Heart right ventricle (tissue), 16 donors: Measurements from ENCODE around the gene IL9. TPM values are rescaled to one million over a fixed set of nuclear protein-coding genes. Genes with fewer than 3 reads are reported as not detected.

Experiments used
- ATAC-seq, 8 donors: fragments of 200-7000 bp; cut with Tn5 transposase; one replicate each; pipeline ENCODE4 v1.9.1; 2020; ENCODE audit warnings: mild to moderate bottlenecking in 8 of 8, moderate library complexity in 8 of 8, moderate number of reproducible peaks in 1 of 8
- DNase-seq, 2 donors: peaks; one replicate each; pipeline ENCODE4 v3.0.0-alpha.2; 2020
- H3K27ac ChIP-seq, 10 donors: fragments of 200-600 bp; sonication (generic) in 2 of 10; one replicate each; pipeline versions ENCODE4 v1.5.0 to v1.8.0; 2020 to 2022; ENCODE audit warnings: mild to moderate bottlenecking in 3 of 10
- H3K27me3 ChIP-seq, 7 donors: fragments of 200-600 bp; one replicate each; pipeline ENCODE4 v1.8.0; 2021 to 2022; ENCODE audit warnings: mild to moderate bottlenecking in 2 of 7
- H3K36me3 ChIP-seq, 9 donors: fragments of 200-600 bp; sonication (generic) in 1 of 9; one replicate each; pipeline versions ENCODE4 v1.5.0 to v1.8.0; 2020 to 2022; ENCODE audit warnings: mild to moderate bottlenecking in 2 of 9
- H3K4me1 ChIP-seq, 9 donors: fragments of 200-600 bp; sonication (generic) in 1 of 9; one replicate each; pipeline versions ENCODE4 v1.5.0 to v1.8.0; 2020 to 2022; ENCODE audit warnings: mild to moderate bottlenecking in 4 of 9
- H3K4me3 ChIP-seq, 10 donors: fragments of 200-600 bp; sonication (generic) in 2 of 10; one replicate each; pipeline versions ENCODE4 v1.5.0 to v1.8.0; 2020 to 2022; ENCODE audit warnings: mild to moderate bottlenecking in 7 of 10, moderate library complexity in 2 of 10
- H3K9me3 ChIP-seq, 11 donors: fragments of 200-600 bp in 10 of 11; sonication (generic) in 2 of 11; one replicate each; pipeline versions ENCODE4 v1.5.0 to v1.8.0; 2013 to 2022; ENCODE audit warnings: mild to moderate bottlenecking in 2 of 11, control low read depth in 1 of 11, moderate library complexity in 1 of 11
- WGBS, 2 donors: extraction: QIAGEN DNeasy Blood & Tissue Kit; methylation state at CpG; one replicate each; pipeline ENCODE4 v1.1.7; 2013; ENCODE audit warnings: inconsistent platforms in 1 of 2; 5-methylcytosine and 5-hydroxymethylcytosine counted together
- intact Hi-C, 10 donors: fragments of 100-400 bp; cut with DNase I; formaldehyde crosslinking; loops; one replicate each; pipeline versions ENCODE4 v1.11.1 to v1.14.2; 2022
- polyA plus RNA-seq, 2 donors: library from polyadenylated mRNA; stranded (reverse); fragments of 200-250 nt; gene quantifications; one replicate each; pipeline ENCODE4 v1.2.3, GENCODE V29; 2013
- total RNA-seq, 10 donors: library from RNA; stranded (reverse); fragmentation: NEBNext Ultra II Directional in 3 of 10; extraction: Animal tissue kit (Norgen Biotek cat#: 25700) in 3 of 10; gene quantifications; one replicate each; pipeline versions ENCODE4 v1.2.1 to v1.2.4, GENCODE V29; 2021 to 2023
- TF ChIP-seq, protein P1 (sequence below), 9 donors: fragments of 200-600 bp; sonication (generic) in 2 of 9; IDR thresholded peaks; one replicate each; pipeline versions ENCODE4 v1.5.0 to v1.8.0; 2021 to 2022; ENCODE audit warnings: antibody characterized with exemption in 9 of 9, mild to moderate bottlenecking in 5 of 9, moderate library complexity in 1 of 9
- donor health status: Arrhythmogenic right ventricular cardiomyopathy.
- donor health status: ischemic (EF 13 %, LVEDD 7.1; RV severe dilation, severe dysfunction).
- donor health status: healthy with polysubstance abuse.
- donor health status: DM: no; HTN: yes; CAD: no.
- donor health status: DM: no; HTN: no; CAD: no.
- donor health status: ischemic (EF 25% LVEDD 6.9; RV normal size, moderate dysfunction).
- donor health status: ischemic (EF 25% LVEDD 5.7; RV mildly dilated, moderate dysfunction).
- donor health status: healthy.
- donor health status: DM: yes; HTN: yes; CAD: no.
- donor health status: Ischemic cardiomyopathy.
- donor health status: ischemic (EF 35%, LVEDD 5.7; RV mildly dilated, moderate dysfunction).
- donor health status: nonischemic (EF 11% LVEDD 7.7; RV severe dilation, severe dysfunction).
- donor health status: DM: yes; HTN: yes; CAD: no.
- donor health status: PGD.
- donor health status: ischemic (EF 29% LVEDD 5.4; RV normal size, mild dysfunction).
- donor health status: nonischemic (EF 23%, LVEDD 6.1; RV moderate dilation, normal function).

IL9 gene
- total and polyA plus RNA-seq, 12 donors: not detected

DNA sequence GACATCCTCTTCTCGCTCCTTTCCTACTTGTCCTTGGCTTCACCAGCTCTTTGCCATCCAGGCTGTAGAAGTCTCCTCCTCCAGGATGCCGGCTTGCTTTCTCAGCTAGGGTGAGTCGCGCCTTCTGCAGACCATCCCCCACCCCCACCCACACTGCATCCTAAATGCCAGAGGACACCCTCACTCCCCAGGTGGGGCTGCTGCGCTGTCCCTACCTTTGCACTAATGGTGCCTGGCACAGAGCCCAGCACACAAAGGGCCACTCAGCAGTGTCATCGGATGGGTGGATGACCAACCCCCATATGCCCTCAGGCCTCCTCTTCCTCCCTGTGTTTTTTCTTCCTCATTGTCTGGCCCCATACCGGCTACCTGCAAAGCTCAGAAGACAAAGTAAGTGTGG, 14.8 kb downstream of the IL9 start:
- Histone ChIP-seq H3K27ac (no peak overlapping the region), H3K27me3 (peaks cover 0 to 52% (median 41%) of the 10 kb centered on the region in 7 donors), H3K4me1 (peaks cover 0 to 9% (median 0%) of the 10 kb centered on the region in 9 donors), H3K9me3 (no peaks in the 10 kb centered on the region), H3K36me3 (no peaks in the 10 kb centered on the region), H3K4me3 (no peak overlapping the region)
- DNase-seq (no peak), ATAC-seq (no peak)
- intact Hi-C loops: loop anchor here in 2 of 10 donors (10.0 kb wide), 2 partner anchors 194 to 204 kb away; no protein-coding TSS in a partner anchor
- 73 to 81% methylated on average over 7 of the region's 7 CpGs for WGBS, 2 donors
- TF ChIP-seq, protein P1, sequence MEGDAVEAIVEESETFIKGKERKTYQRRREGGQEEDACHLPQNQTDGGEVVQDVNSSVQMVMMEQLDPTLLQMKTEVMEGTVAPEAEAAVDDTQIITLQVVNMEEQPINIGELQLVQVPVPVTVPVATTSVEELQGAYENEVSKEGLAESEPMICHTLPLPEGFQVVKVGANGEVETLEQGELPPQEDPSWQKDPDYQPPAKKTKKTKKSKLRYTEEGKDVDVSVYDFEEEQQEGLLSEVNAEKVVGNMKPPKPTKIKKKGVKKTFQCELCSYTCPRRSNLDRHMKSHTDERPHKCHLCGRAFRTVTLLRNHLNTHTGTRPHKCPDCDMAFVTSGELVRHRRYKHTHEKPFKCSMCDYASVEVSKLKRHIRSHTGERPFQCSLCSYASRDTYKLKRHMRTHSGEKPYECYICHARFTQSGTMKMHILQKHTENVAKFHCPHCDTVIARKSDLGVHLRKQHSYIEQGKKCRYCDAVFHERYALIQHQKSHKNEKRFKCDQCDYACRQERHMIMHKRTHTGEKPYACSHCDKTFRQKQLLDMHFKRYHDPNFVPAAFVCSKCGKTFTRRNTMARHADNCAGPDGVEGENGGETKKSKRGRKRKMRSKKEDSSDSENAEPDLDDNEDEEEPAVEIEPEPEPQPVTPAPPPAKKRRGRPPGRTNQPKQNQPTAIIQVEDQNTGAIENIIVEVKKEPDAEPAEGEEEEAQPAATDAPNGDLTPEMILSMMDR (IDR thresholded peaks at IDR 0.05): no peak

DNA sequence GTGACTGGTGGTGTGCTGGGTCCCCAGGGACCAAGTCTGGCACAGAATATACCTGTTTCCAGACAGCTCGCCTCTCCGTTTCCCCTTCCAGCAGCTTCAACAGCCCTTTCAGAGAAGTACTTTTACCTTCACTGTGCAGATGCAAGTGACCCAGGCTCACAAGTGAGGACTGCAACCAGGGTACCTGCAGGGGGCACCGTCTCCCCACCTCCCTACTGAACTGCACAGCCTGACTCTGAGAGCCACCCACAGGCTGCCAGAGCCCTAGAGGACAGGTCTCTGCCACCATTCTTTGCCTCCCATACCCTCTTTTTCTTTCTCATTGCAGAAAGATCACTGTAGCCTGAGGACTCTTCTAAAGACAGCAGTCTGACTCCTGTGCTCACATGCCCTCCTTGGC, 15.4 kb downstream of the IL9 start:
- DNase-seq (no peak), ATAC-seq (no peak)
- no peaks in the 10 kb centered on the region for H3K36me3 ChIP-seq
- peaks cover 0 to 47% (median 36%) of the 10 kb centered on the region in 7 donors for H3K27me3 ChIP-seq
- peaks cover 0 to 9% (median 0%) of the 10 kb centered on the region in 9 donors for H3K4me1 ChIP-seq
- no peak overlapping the region for H3K27ac ChIP-seq
- no peak overlapping the region for H3K4me3 ChIP-seq
- TF ChIP-seq, protein P1 (IDR thresholded peaks at IDR 0.05): peak in 2 of 9 donors; percentile 6 to 8
- intact Hi-C loops: loop anchor here in 2 of 10 donors (10.0 kb wide), 2 partner anchors 195 to 205 kb away; no protein-coding TSS in a partner anchor
- H3K9me3 ChIP-seq: no peaks in the 10 kb centered on the region
- WGBS, 2 donors: 55 to 63% methylated on average over 3 of the region's 3 CpGs

DNA sequence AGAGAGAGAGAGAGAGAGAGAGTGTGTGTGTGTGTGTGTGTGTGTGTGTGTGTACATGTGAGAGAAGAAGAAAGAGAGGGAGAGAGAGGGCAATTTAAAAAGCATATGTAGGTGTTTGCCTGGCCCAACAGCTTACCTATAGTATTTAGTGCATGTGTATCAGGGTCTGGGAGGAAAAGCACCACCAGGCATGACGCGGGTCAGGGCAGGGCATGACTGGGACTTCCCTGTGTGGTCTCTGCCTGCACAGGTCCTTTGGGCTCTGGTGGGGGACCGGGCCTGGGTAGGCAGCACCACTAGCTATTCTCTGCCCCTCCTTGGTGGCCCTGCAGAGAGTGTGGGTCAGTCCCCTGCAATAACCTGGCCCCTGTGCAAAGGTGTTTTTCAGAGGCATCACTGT, 16.1 kb downstream of the IL9 start:
- no peaks in the 10 kb centered on the region for H3K36me3 ChIP-seq
- H3K4me3 ChIP-seq: no peak overlapping the region
- ATAC-seq (no peak), DNase-seq (no peak)
- TF ChIP-seq, protein P1 (IDR thresholded peaks at IDR 0.05): no peak
- 77 to 90% methylated on average over 3 of the region's 3 CpGs for WGBS, 2 donors
- intact Hi-C loops: no loop called here
- H3K9me3 ChIP-seq: no peaks in the 10 kb centered on the region
- H3K27me3 ChIP-seq: peaks cover 0 to 46% (median 29%) of the 10 kb centered on the region in 7 donors
- peaks cover 0 to 9% (median 0%) of the 10 kb centered on the region in 9 donors for H3K4me1 ChIP-seq
- H3K27ac ChIP-seq: no peak overlapping the region

DNA sequence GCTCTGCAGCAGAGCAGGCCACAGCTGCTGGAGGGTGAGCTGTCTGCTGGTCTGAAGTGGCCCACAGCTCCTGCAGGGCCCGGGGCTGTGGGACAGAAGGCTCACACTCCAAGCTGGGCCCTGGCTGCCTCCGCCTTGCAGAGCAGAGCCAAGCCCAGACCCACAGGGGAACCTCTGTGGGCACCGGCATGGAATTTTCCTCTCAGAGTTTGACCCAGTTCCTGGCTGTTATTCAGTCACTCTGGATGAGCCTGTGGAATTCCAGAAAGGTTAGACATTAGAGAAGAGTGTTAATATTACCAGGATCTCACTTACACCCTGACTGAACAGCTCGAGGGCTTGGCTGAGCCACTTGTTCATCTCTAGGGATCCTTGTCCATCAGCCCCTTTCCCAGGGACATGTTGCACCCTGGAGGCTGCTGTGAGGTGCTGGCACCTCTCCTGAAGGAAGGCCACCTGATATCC, 17.5 kb downstream of the IL9 start:
- Histone ChIP-seq H3K9me3 (no peaks in the 10 kb centered on the region), H3K4me1 (peaks cover 0 to 9% (median 0%) of the 10 kb centered on the region in 9 donors), H3K27ac (no peak overlapping the region), H3K36me3 (no peaks in the 10 kb centered on the region), H3K4me3 (no peak overlapping the region), H3K27me3 (peaks cover 0 to 33% (median 22%) of the 10 kb centered on the region in 7 donors)
- TF ChIP-seq, protein P1 (IDR thresholded peaks at IDR 0.05): no peak
- 52 to 54% methylated on average over 4 of the region's 4 CpGs for WGBS, 2 donors
- intact Hi-C loops: no loop called here
- DNase-seq (no peak), ATAC-seq (peak in 5 of 8 donors; percentile 9 to 41 (median 34))
